ENCODE measurements around the gene S100PBP.

Gene S100PBP

GRCh38 chr1:32817815-32818786 is 648 bp downstream of the S100PBP start:
- no peaks in the 10 kb centered on the region for H3K27me3 ChIP-seq (ENCODE audit: control insufficient read depth, insufficient read depth, low read length)
- peak overlapping the region; percentile 98 for H3K27ac ChIP-seq (ENCODE audit: low read depth, low read length)
- H3K36me3 ChIP-seq (ENCODE audit: control insufficient read depth, insufficient read depth, low read length) = no peaks in the 10 kb centered on the region
- peak overlapping the region; percentile 89 for H3K9ac ChIP-seq (ENCODE audit: low read length)
- H3K4me1 ChIP-seq (ENCODE audit: control insufficient read depth, insufficient read depth, low read length) = peaks cover 10% of the 10 kb centered on the region
- peak overlapping the region; percentile 96 for H3K4me3 ChIP-seq (ENCODE audit: low read length)

- Histone ChIP-seq H3K27me3 (ENCODE audit: control insufficient read depth, insufficient read depth, low read length) (no peaks in the 10 kb centered on the region), H3K9ac (ENCODE audit: low read length) (no peak overlapping the region), H3K36me3 (ENCODE audit: control insufficient read depth, insufficient read depth, low read length) (no peaks in the 10 kb centered on the region), H3K27ac (ENCODE audit: low read depth, low read length) (peak overlapping the region; percentile 98), H3K4me1 (ENCODE audit: control insufficient read depth, insufficient read depth, low read length) (peaks cover 10% of the 10 kb centered on the region), H3K4me3 (ENCODE audit: low read length) (peak overlapping the region; percentile 96)
These were observed 1.5 kb downstream of the S100PBP start for GRCh38 chr1:32818804-32819541.

- H3K9ac ChIP-seq (ENCODE audit: low read length) = no peak overlapping the region
- no peak overlapping the region for H3K4me3 ChIP-seq (ENCODE audit: low read length)
- H3K36me3 ChIP-seq (ENCODE audit: control insufficient read depth, insufficient read depth, low read length) = peaks cover 16% of the 10 kb centered on the region
- no peak overlapping the region for H3K27ac ChIP-seq (ENCODE audit: low read depth, low read length)
- H3K27me3 ChIP-seq (ENCODE audit: control insufficient read depth, insufficient read depth, low read length) = no peaks in the 10 kb centered on the region
- H3K4me1 ChIP-seq (ENCODE audit: control insufficient read depth, insufficient read depth, low read length) = no peaks in the 10 kb centered on the region
These were observed 7.7 kb downstream of the S100PBP start for GRCh38 chr1:32825181-32825580.

GRCh38 chr1:32828341-32828740 is 10.9 kb downstream of the S100PBP start:
- Histone ChIP-seq H3K4me1 (ENCODE audit: control insufficient read depth, insufficient read depth, low read length) (no peaks in the 10 kb centered on the region), H3K27ac (ENCODE audit: low read depth, low read length) (no peak overlapping the region), H3K36me3 (ENCODE audit: control insufficient read depth, insufficient read depth, low read length) (peaks cover 21% of the 10 kb centered on the region), H3K27me3 (ENCODE audit: control insufficient read depth, insufficient read depth, low read length) (no peaks in the 10 kb centered on the region), H3K4me3 (ENCODE audit: low read length) (no peak overlapping the region), H3K9ac (ENCODE audit: low read length) (no peak overlapping the region)

GRCh38 chr1:32830092-32830852 is 12.8 kb downstream of the S100PBP start:
- Histone ChIP-seq H3K27ac (ENCODE audit: low read depth, low read length) (no peak overlapping the region), H3K36me3 (ENCODE audit: control insufficient read depth, insufficient read depth, low read length) (peaks cover 21% of the 10 kb centered on the region), H3K4me1 (ENCODE audit: control insufficient read depth, insufficient read depth, low read length) (no peaks in the 10 kb centered on the region), H3K27me3 (ENCODE audit: control insufficient read depth, insufficient read depth, low read length) (no peaks in the 10 kb centered on the region), H3K4me3 (ENCODE audit: low read length) (no peak overlapping the region), H3K9ac (ENCODE audit: low read length) (no peak overlapping the region)

- Histone ChIP-seq H3K9ac (ENCODE audit: low read length) (no peak overlapping the region), H3K36me3 (ENCODE audit: control insufficient read depth, insufficient read depth, low read length) (peaks cover 12% of the 10 kb centered on the region), H3K27me3 (ENCODE audit: control insufficient read depth, insufficient read depth, low read length) (no peaks in the 10 kb centered on the region), H3K4me1 (ENCODE audit: control insufficient read depth, insufficient read depth, low read length) (no peaks in the 10 kb centered on the region), H3K27ac (ENCODE audit: low read depth, low read length) (no peak overlapping the region), H3K4me3 (ENCODE audit: low read length) (no peak overlapping the region)
These were observed 14.4 kb downstream of the S100PBP start for GRCh38 chr1:32831878-32832277.

GRCh38 chr1:32848354-32849063 is 31.1 kb downstream of the S100PBP start:
- Histone ChIP-seq H3K36me3 (ENCODE audit: control insufficient read depth, insufficient read depth, low read length) (peaks cover 3% of the 10 kb centered on the region), H3K27me3 (ENCODE audit: control insufficient read depth, insufficient read depth, low read length) (no peaks in the 10 kb centered on the region), H3K4me3 (ENCODE audit: low read length) (no peak overlapping the region), H3K4me1 (ENCODE audit: control insufficient read depth, insufficient read depth, low read length) (no peaks in the 10 kb centered on the region), H3K9ac (ENCODE audit: low read length) (no peak overlapping the region), H3K27ac (ENCODE audit: low read depth, low read length) (no peak overlapping the region)

GRCh38 chr1:32855861-32856617 is 38.6 kb downstream of the S100PBP start:
- Histone ChIP-seq H3K9ac (ENCODE audit: low read length) (no peak overlapping the region), H3K27me3 (ENCODE audit: control insufficient read depth, insufficient read depth, low read length) (no peaks in the 10 kb centered on the region), H3K36me3 (ENCODE audit: control insufficient read depth, insufficient read depth, low read length) (peaks cover 8% of the 10 kb centered on the region), H3K4me1 (ENCODE audit: control insufficient read depth, insufficient read depth, low read length) (no peaks in the 10 kb centered on the region), H3K27ac (ENCODE audit: low read depth, low read length) (no peak overlapping the region), H3K4me3 (ENCODE audit: low read length) (no peak overlapping the region)

GRCh38 chr1:32858136-32858535 is 40.7 kb downstream of the S100PBP start:
- no peaks in the 10 kb centered on the region for H3K4me1 ChIP-seq (ENCODE audit: control insufficient read depth, insufficient read depth, low read length)
- H3K4me3 ChIP-seq (ENCODE audit: low read length) = no peak overlapping the region
- H3K27ac ChIP-seq (ENCODE audit: low read depth, low read length) = no peak overlapping the region
- no peak overlapping the region for H3K9ac ChIP-seq (ENCODE audit: low read length)
- H3K36me3 ChIP-seq (ENCODE audit: control insufficient read depth, insufficient read depth, low read length) = peaks cover 9% of the 10 kb centered on the region
- no peaks in the 10 kb centered on the region for H3K27me3 ChIP-seq (ENCODE audit: control insufficient read depth, insufficient read depth, low read length)

GRCh38 chr1:32858791-32859190 is 41.3 kb downstream of the S100PBP start:
- Histone ChIP-seq H3K4me3 (ENCODE audit: low read length) (no peak overlapping the region), H3K9ac (ENCODE audit: low read length) (no peak overlapping the region), H3K27me3 (ENCODE audit: control insufficient read depth, insufficient read depth, low read length) (no peaks in the 10 kb centered on the region), H3K36me3 (ENCODE audit: control insufficient read depth, insufficient read depth, low read length) (peaks cover 9% of the 10 kb centered on the region), H3K27ac (ENCODE audit: low read depth, low read length) (no peak overlapping the region), H3K4me1 (ENCODE audit: control insufficient read depth, insufficient read depth, low read length) (no peaks in the 10 kb centered on the region)

GRCh38 chr1:32859915-32860314 is 42.5 kb downstream of the S100PBP start:
- Histone ChIP-seq H3K9ac (ENCODE audit: low read length) (no peak overlapping the region), H3K4me3 (ENCODE audit: low read length) (no peak overlapping the region), H3K36me3 (ENCODE audit: control insufficient read depth, insufficient read depth, low read length) (peaks cover 4% of the 10 kb centered on the region), H3K4me1 (ENCODE audit: control insufficient read depth, insufficient read depth, low read length) (no peaks in the 10 kb centered on the region), H3K27ac (ENCODE audit: low read depth, low read length) (no peak overlapping the region), H3K27me3 (ENCODE audit: control insufficient read depth, insufficient read depth, low read length) (no peaks in the 10 kb centered on the region)

Data from rectal smooth muscle tissue (tissue), 1 donor.